Stimulated activated CD4-positive, alpha-beta T cell treated with anti-CD3 and anti-CD28 coated beads, Interleukin-4, amount 100 ng/mL, for 48 hours (primary cell): Measurements from ENCODE around the gene TMEM33.

Experiments
- DNase-seq, 2 donors: peaks; one replicate each; pipeline ENCODE4 v3.0.0-alpha.2; 2020; ENCODE audit warnings: low read depth in 2 of 2

Gene TMEM33

GRCh38 chr4:41998019-41998418 lies 62.8 kb downstream of the TMEM33 start:
- DNase-seq, result no peak

- no peak for DNase-seq
These were observed 64.1 kb downstream of the TMEM33 start for GRCh38 chr4:41999321-41999720.

GRCh38 chr4:42008011-42008786 lies 73.0 kb downstream of the TMEM33 start:
- DNase-seq, result no peak
